ENCODE measurements around the gene ZDHHC4. TPM values are rescaled to one million over a fixed set of nuclear protein-coding genes. Genes with fewer than 3 reads are reported as not detected.

ZDHHC4 gene
- total and polyA plus RNA-seq, 9 of the 15 experiments (the other 6 are each of a cell fraction or from before 2014, with no cell fraction given) = 33.4 to 106 (median 58.3) TPM

DNA sequence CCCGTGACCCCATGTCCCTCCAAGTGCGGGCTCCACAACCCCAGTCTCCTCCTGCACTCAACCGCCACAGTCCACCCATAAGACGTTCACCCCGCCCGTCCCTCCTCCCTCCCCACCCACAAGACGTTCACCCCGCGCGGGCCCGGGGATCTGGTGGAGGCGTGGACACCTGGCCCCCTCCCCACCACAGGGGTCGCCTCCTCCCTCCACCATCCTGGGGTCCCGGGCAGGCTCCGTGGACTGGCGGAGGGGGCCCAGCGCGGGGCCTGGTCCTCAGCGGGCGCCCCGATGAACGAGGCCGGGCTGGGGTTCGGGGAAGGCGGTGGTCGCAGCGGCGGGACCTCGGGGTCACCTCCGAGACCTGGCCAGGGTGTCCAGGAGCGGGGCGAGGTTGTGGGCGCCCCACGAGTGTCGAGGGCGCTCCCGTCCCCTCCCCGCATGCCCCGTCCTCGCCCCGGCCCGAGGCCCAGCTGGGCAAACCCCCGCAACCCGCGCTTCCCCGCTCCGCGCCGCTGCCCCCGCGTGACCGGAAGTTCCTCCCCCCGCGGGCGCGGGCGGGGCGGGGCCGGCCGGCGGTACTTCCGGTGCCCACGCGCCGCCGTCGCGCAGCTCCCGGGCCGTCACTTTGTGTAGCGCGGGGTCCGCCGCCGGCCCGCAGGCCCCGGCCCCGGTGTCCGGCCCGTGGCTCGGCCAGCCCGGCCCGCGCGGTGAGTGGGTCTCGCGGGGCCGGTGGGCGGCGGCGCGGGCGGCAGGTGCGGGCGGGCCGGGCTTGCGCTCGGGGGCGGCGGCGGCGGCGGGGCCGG lies 59.7 kb downstream of the ZDHHC4 start, which contains the start of gene ZNF316 (continued):
- TF ChIP-seq, protein P1, sequence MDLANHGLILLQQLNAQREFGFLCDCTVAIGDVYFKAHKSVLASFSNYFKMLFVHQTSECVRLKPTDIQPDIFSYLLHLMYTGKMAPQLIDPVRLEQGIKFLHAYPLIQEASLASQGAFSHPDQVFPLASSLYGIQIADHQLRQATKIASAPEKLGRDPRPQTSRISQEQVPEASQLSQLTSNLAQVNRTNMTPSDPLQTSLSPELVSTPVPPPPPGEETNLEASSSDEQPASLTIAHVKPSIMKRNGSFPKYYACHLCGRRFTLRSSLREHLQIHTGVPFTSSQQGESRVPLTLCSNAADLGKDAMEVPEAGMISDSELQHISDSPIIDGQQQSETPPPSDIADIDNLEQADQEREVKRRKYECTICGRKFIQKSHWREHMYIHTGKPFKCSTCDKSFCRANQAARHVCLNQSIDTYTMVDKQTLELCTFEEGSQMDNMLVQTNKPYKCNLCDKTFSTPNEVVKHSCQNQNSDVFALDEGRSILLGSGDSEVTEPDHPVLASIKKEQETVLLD (IDR thresholded peaks at IDR 0.05) = no peak
- TF ChIP-seq ARID1B (IDR thresholded peaks at IDR 0.05) = no peak
- TF ChIP-seq RB1 (IDR thresholded peaks at IDR 0.05; ENCODE audit: low read depth) = peak; percentile 78
- no peak for TF ChIP-seq ARHGAP35 (IDR thresholded peaks at IDR 0.05; ENCODE audit: partially characterized antibody)
- TF ChIP-seq MCM3 (IDR thresholded peaks at IDR 0.05) = no peak
- TF ChIP-seq, protein P2, sequence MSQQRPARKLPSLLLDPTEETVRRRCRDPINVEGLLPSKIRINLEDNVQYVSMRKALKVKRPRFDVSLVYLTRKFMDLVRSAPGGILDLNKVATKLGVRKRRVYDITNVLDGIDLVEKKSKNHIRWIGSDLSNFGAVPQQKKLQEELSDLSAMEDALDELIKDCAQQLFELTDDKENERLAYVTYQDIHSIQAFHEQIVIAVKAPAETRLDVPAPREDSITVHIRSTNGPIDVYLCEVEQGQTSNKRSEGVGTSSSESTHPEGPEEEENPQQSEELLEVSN (IDR thresholded peaks at IDR 0.05; ENCODE audit: borderline replicate concordance in 1 of 2, extremely low read depth in 1 of 2, insufficient read depth in 1 of 2, insufficient read length in 1 of 2, low read depth in 1 of 2, low read length in 1 of 2, poor library complexity in 1 of 2, severe bottlenecking in 1 of 2) = peak; percentile 72 to 97
- peak; percentile 89; the same call in 1 of the 2 replicates for TF ChIP-seq GATAD2B (IDR thresholded peaks at IDR 0.05; ENCODE audit: borderline replicate concordance)
- no peak for TF ChIP-seq IFI16 (CRISPR knock-in tag; IDR thresholded peaks at IDR 0.05)
- TF ChIP-seq TCF3 (CRISPR knock-in tag; IDR thresholded peaks at IDR 0.05) = no peak
- TF ChIP-seq FOXA3 (CRISPR knock-in tag; conservative IDR thresholded peaks at IDR 0.05 in 1 of 2, IDR thresholded peaks at IDR 0.05 in 1 of 2) = no peak
- TF ChIP-seq MYNN (IDR thresholded peaks at IDR 0.05) = no peak
- no peak for TF ChIP-seq MYNN (CRISPR knock-in tag; IDR thresholded peaks at IDR 0.05)
- TF ChIP-seq, protein P3, sequence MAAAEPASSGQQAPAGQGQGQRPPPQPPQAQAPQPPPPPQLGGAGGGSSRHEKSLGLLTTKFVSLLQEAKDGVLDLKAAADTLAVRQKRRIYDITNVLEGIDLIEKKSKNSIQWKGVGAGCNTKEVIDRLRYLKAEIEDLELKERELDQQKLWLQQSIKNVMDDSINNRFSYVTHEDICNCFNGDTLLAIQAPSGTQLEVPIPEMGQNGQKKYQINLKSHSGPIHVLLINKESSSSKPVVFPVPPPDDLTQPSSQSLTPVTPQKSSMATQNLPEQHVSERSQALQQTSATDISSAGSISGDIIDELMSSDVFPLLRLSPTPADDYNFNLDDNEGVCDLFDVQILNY (CRISPR knock-in tag; IDR thresholded peaks at IDR 0.05) = no peak
- no peak for TF ChIP-seq MTF1 (CRISPR knock-in tag; IDR thresholded peaks at IDR 0.05; ENCODE audit: borderline replicate concordance)
- no peak for TF ChIP-seq ZNF384 (IDR thresholded peaks at IDR 0.05; ENCODE audit: low read depth, low read length)
- TF ChIP-seq, protein P4, sequence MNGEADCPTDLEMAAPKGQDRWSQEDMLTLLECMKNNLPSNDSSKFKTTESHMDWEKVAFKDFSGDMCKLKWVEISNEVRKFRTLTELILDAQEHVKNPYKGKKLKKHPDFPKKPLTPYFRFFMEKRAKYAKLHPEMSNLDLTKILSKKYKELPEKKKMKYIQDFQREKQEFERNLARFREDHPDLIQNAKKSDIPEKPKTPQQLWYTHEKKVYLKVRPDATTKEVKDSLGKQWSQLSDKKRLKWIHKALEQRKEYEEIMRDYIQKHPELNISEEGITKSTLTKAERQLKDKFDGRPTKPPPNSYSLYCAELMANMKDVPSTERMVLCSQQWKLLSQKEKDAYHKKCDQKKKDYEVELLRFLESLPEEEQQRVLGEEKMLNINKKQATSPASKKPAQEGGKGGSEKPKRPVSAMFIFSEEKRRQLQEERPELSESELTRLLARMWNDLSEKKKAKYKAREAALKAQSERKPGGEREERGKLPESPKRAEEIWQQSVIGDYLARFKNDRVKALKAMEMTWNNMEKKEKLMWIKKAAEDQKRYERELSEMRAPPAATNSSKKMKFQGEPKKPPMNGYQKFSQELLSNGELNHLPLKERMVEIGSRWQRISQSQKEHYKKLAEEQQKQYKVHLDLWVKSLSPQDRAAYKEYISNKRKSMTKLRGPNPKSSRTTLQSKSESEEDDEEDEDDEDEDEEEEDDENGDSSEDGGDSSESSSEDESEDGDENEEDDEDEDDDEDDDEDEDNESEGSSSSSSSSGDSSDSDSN (IDR thresholded peaks at IDR 0.05; ENCODE audit: borderline replicate concordance in 1 of 2, low read depth in 2 of 2, low read length in 2 of 2) = 0 out of 4 replicates have a peak, but pooled peaks of 1 of the 2 experiments have one; percentile 12
- peak; percentile 77 for TF ChIP-seq L3MBTL2 (IDR thresholded peaks at IDR 0.05)
- peak; percentile 48 for TF ChIP-seq EGR1 (conservative IDR thresholded peaks at IDR 0.05)
- TF ChIP-seq ELF4 (CRISPR knock-in tag; IDR thresholded peaks at IDR 0.05) = no peak
- TF ChIP-seq, protein P5, sequence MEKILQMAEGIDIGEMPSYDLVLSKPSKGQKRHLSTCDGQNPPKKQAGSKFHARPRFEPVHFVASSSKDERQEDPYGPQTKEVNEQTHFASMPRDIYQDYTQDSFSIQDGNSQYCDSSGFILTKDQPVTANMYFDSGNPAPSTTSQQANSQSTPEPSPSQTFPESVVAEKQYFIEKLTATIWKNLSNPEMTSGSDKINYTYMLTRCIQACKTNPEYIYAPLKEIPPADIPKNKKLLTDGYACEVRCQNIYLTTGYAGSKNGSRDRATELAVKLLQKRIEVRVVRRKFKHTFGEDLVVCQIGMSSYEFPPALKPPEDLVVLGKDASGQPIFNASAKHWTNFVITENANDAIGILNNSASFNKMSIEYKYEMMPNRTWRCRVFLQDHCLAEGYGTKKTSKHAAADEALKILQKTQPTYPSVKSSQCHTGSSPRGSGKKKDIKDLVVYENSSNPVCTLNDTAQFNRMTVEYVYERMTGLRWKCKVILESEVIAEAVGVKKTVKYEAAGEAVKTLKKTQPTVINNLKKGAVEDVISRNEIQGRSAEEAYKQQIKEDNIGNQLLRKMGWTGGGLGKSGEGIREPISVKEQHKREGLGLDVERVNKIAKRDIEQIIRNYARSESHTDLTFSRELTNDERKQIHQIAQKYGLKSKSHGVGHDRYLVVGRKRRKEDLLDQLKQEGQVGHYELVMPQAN (IDR thresholded peaks at IDR 0.05; ENCODE audit: borderline replicate concordance) = no peak
